Left lobe of liver (tissue), 2 donors: Measurements from ENCODE around the gene SYNRG. TPM values are rescaled to one million over a fixed set of nuclear protein-coding genes. Genes with fewer than 3 reads are reported as not detected.

Experiments
- ATAC-seq: fragments of 200-7000 bp; cut with Tn5 transposase; one replicate; pipeline ENCODE4 v1.9.1; 2020; ENCODE audit warnings: mild to moderate bottlenecking, moderate library complexity
- DNase-seq: peaks from one replicate; pipeline ENCODE4 v3.0.0-alpha.2; 2020; ENCODE audit warnings: low spot score
- total RNA-seq: library from RNA; stranded (reverse); gene quantifications from one replicate; pipeline ENCODE4 v1.2.1, GENCODE V29; 2021
- donor health status: DM: no; HTN: no; CAD: no; lungs with moderate emphysema.
- donor health status: DM: no; HTN: yes; CAD: no.

The SYNRG gene
- total RNA-seq, 1 donor from 2014 or later = 15.7 TPM

- ATAC-seq = no peak
- DNase-seq = no peak
Measured at GRCh38 chr17:37476431-37477120, 132.6 kb downstream of the SYNRG start.

GRCh38 chr17:37475731-37476420 lies 133.3 kb downstream of the SYNRG start:
- DNase-seq = no peak
- ATAC-seq = no peak

- DNase-seq = no peak
- ATAC-seq = no peak
Measured at GRCh38 chr17:37470181-37470580, 139.0 kb downstream of the SYNRG start.

- ATAC-seq (no peak), DNase-seq (no peak)
Measured at GRCh38 chr17:37466471-37466870, 142.7 kb downstream of the SYNRG start.

- ATAC-seq (no peak), DNase-seq (no peak)
Measured at GRCh38 chr17:37465069-37465616, 144.1 kb downstream of the SYNRG start.

Other genes with a start within 250 kb of the SYNRG start
- gene C17orf78, start 233.4 kb downstream of the SYNRG start, total RNA-seq = not detected
- 37.9 TPM for gene ACACA, start 202.6 kb downstream of the SYNRG start, total RNA-seq
- gene TADA2A, start 202.5 kb downstream of the SYNRG start, total RNA-seq = 8.6 TPM
- gene DUSP14, start 119.5 kb downstream of the SYNRG start, total RNA-seq = 10.6 TPM
- 10.1 TPM for gene DDX52, start 34.0 kb upstream of the SYNRG start, total RNA-seq
- 8.4 TPM for gene HNF1B, start 135.6 kb upstream of the SYNRG start, total RNA-seq